PFSK-1 (cell line): ENCODE results near the gene C6orf15.

Experiments used
- FOXP2 ChIP-seq: optimal IDR thresholded peaks from 2 replicates; pipeline ENCODE3; 2011; ENCODE audit warnings: borderline replicate concordance, control low read depth, inconsistent platforms; ENCODE audit not compliant: insufficient read depth; ENCODE audit errors: extremely low read length, extremely low read depth
- POLR2AphosphoS5 ChIP-seq: IDR thresholded peaks from 2 replicates; pipeline ENCODE4 v1.6.1; 2012; ENCODE audit warnings: low read depth, mild to moderate bottlenecking, control low read depth, low read length, moderate library complexity
- SIN3A ChIP-seq: IDR thresholded peaks from 2 replicates; pipeline ENCODE4 v1.6.1; 2012; ENCODE audit warnings: mild to moderate bottlenecking, low read length, moderate library complexity, borderline replicate concordance; ENCODE audit not compliant: insufficient read depth
- TAF1 ChIP-seq: IDR thresholded peaks from 2 replicates; pipeline ENCODE4 v1.6.1; 2012; ENCODE audit warnings: low read length, control low read depth, borderline replicate concordance; ENCODE audit not compliant: insufficient read depth
- TF ChIP-seq, protein P1 (sequence below), 2 experiments: IDR thresholded peaks; 2 replicates each; pipeline versions ENCODE4 v1.6.1 to v1.8.0; 2011 to 2012; ENCODE audit warnings: low read depth in 2 of 2, low read length in 2 of 2, control low read depth in 1 of 2, inconsistent platforms in 1 of 2, mild to moderate bottlenecking in 1 of 2, moderate library complexity in 1 of 2; ENCODE audit not compliant: insufficient read depth in 1 of 2

Gene C6orf15

DNA sequence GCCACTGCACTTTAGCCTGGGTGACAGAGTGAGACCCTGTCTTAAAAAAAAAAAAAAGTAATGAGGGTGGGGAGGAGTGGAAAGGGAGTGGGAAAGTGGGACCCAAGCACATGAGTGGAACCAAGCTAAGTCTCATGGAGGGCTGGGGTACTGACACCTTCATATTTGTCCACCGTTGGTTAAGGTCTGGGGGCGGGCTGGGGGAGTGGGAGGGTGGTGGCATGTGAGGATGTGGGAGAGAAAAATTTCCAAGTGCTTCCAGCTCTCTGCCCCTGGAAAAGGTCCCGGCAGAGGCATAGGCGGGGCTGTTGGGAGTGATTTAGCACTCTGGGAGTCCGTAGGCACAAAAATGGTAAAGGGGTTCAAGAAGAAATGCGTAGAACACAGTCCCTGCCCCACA lies 20.4 kb upstream of the C6orf15 start:
- TF ChIP-seq POLR2AphosphoS5 (no peak), SIN3A (no peak), FOXP2 (no peak), TAF1 (no peak)
- TF ChIP-seq, protein P1, sequence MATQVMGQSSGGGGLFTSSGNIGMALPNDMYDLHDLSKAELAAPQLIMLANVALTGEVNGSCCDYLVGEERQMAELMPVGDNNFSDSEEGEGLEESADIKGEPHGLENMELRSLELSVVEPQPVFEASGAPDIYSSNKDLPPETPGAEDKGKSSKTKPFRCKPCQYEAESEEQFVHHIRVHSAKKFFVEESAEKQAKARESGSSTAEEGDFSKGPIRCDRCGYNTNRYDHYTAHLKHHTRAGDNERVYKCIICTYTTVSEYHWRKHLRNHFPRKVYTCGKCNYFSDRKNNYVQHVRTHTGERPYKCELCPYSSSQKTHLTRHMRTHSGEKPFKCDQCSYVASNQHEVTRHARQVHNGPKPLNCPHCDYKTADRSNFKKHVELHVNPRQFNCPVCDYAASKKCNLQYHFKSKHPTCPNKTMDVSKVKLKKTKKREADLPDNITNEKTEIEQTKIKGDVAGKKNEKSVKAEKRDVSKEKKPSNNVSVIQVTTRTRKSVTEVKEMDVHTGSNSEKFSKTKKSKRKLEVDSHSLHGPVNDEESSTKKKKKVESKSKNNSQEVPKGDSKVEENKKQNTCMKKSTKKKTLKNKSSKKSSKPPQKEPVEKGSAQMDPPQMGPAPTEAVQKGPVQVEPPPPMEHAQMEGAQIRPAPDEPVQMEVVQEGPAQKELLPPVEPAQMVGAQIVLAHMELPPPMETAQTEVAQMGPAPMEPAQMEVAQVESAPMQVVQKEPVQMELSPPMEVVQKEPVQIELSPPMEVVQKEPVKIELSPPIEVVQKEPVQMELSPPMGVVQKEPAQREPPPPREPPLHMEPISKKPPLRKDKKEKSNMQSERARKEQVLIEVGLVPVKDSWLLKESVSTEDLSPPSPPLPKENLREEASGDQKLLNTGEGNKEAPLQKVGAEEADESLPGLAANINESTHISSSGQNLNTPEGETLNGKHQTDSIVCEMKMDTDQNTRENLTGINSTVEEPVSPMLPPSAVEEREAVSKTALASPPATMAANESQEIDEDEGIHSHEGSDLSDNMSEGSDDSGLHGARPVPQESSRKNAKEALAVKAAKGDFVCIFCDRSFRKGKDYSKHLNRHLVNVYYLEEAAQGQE (IDR thresholded peaks at IDR 0.05; ENCODE audit: insufficient read depth in 1 of 2, low read depth in 2 of 2, low read length in 2 of 2) = no peak

DNA sequence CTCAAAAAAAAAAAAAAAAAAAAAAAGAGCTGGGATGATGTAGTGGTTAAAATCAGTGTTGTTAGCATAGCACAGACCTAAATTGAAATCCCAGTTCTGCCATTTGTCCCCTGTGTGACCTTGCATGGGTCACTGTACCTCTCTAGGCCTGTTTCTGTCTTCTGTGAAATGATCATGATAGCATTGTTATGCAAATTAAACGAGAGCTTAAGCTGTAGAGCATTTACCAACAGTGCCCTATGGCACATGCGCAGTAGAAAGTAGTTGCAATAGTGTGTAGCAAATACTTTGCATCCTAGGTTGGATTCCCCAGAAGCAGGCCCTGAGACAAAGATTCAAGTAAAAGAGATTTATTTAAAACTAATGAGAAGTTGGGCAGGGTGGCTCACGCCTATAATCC lies 19.2 kb upstream of the C6orf15 start:
- no peak for TF ChIP-seq SIN3A
- TF ChIP-seq TAF1 = no peak

DNA sequence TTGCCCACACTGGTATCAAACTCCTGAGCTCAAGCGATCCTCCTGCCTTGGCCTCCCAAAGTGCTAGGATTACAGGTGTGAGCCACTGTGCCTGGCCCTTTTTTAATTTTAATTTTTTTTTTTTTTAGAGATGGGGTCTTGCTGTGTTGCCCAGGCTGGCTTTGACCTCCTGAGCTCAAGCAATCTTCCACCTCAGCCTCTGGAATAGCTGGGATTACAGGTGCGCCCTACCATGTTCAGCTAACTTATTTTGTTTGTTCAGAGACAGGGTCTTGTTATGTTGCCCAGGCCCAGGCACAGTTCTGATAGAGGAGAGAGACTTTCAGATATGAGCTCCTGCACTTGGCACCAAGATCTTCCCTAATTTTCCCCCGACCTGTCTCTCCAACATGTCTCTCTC lies 18.4 kb upstream of the C6orf15 start:
- TF ChIP-seq FOXP2 (no peak), SIN3A (no peak), TAF1 (no peak), POLR2AphosphoS5 (no peak)
- TF ChIP-seq, protein P1 (IDR thresholded peaks at IDR 0.05; ENCODE audit: insufficient read depth in 1 of 2, low read depth in 2 of 2, low read length in 2 of 2) = no peak

DNA sequence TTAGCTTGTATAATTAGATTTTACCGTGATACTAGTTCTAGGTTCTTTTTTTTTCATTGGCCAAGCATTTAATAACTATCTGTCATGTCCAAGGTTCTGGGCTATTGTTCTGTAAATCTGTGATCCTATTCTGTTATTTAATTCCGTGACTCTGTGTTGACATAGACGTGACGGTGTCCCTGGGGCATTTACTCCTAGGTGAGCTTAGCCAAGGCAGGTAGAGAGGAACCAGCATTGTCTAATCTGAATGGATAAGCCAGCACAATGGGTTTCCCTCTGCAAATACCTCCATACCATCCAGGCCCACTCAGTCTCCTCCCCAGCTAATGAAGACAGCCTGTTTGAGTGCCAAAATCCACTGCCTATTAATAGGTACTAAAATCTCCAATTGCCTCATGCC lies 16.8 kb upstream of the C6orf15 start:
- TF ChIP-seq, protein P1 (IDR thresholded peaks at IDR 0.05; ENCODE audit: insufficient read depth in 1 of 2, low read depth in 2 of 2, low read length in 2 of 2) = no peak
- no peak for TF ChIP-seq SIN3A
- TF ChIP-seq TAF1 = no peak
- TF ChIP-seq FOXP2 = no peak
- no peak for TF ChIP-seq POLR2AphosphoS5

DNA sequence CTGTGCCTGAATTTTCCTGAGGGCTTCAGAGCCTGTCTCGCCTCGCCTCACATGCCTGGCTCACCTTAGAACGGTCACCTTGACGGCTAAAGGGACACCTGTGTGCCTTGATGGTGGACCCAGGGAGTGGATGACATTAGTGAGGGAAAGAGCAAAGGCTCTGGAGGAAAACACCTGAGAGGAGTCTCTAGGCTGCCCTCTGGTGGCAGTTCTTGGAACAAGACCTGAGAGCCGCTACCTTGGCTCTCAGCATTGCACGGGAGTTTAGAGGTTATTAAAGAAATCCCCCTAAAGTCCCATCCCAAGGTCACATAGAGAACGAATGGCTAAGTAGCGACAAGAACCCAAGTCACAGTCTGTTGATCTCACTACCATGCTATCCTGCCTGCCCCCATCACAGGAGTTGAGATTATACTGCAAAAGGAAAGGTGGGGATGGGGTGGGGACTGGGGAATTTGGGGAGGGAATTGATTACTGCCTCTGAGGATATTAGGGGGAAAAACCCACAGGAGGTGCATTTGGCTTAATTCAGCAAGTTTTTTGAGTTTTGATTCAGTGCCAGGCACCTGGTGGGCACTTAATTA lies 15.8 kb upstream of the C6orf15 start:
- no peak for TF ChIP-seq FOXP2
- no peak for TF ChIP-seq TAF1
- TF ChIP-seq POLR2AphosphoS5 = no peak
- TF ChIP-seq SIN3A = no peak
- TF ChIP-seq, protein P1 (IDR thresholded peaks at IDR 0.05; ENCODE audit: insufficient read depth in 1 of 2, low read depth in 2 of 2, low read length in 2 of 2) = no peak
